ENCODE data around the gene MRPL44.

Gene MRPL44

DNA sequence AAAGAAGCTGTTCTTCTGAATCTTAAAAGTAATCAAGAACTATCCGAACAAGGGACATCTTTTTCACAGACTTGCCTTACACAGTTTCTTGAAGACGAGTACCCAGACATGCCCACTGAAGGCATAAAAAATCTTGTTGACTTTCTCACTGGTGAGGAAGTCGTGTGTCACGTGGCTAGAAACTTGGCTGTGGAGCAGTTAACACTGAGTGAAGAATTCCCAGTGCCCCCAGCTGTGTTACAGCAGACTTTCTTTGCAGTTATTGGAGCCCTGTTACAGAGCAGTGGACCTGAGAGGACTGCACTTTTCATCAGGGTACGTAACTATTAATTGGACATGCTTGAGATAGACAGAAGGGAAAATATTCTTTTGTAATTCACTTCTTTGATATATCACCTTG, 2.4 kb downstream of the MRPL44 start:
- Histone ChIP-seq H3K27ac (no peak overlapping the region), H3K4me3 (no peak overlapping the region)

- no peak overlapping the region for H3K27ac ChIP-seq
- no peak overlapping the region for H3K4me3 ChIP-seq
Observed at GRCh38 chr2:223967981-223968380, 10.7 kb downstream of the MRPL44 start.

GRCh38 chr2:223969315-223969714, 12.1 kb downstream of the MRPL44 start:
- no peak overlapping the region for H3K27ac ChIP-seq

DNA sequence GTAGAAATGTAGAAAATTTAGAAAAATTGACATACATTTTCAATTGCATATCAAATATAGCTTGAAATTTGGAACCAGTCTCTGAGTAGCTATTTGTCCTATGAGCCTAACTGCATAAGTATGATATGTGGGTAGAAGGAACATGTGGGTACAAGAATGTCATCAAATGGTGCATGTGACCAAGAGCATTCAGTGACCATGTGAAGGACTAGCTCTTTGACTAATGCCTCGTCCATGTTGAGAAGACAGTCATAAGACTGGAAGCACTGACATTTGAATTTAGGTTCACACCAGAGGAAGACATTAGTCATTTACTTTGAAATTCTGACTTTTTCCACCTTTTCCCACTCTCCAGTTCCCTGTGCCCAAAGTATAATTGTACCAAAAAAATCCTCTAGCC, 12.6 kb downstream of the MRPL44 start:
- no peak overlapping the region for H3K27ac ChIP-seq
- H3K4me3 ChIP-seq = no peak overlapping the region

More at GRCh38 chr2:223969315-223969714, 12.1 kb downstream of the MRPL44 start:
- no peak overlapping the region for H3K4me3 ChIP-seq

GRCh38 chr2:223970343-223971128, 13.3 kb downstream of the MRPL44 start:
- H3K27ac ChIP-seq = no peak overlapping the region
- H3K4me3 ChIP-seq = no peak overlapping the region

- no peak overlapping the region for H3K27ac ChIP-seq
Observed at GRCh38 chr2:223971731-223972130, 14.5 kb downstream of the MRPL44 start.

DNA sequence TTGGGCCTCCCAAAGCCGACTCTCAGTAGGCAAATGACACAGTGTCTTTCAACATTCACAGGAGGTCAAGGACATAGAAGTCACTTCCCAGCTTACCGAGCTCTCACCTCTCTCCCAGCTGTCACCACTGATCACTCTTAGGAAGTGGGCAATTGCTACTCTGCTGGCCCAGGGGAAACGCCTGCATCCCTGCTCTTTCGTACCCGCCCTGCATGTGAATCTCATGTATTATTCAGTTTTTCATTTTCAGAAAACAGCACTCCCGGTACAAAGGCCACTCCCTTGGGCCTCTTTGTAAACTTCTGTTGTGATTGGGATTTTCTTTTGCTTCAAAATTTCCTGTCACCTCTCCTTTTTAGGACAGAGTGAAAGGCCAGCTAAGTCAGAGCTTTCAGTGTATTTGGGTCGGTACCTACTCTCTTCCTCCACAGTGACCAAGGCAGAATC, 15.4 kb downstream of the MRPL44 start:
- H3K27ac ChIP-seq = no peak overlapping the region

More at GRCh38 chr2:223971731-223972130, 14.5 kb downstream of the MRPL44 start:
- H3K4me3 ChIP-seq = no peak overlapping the region

DNA sequence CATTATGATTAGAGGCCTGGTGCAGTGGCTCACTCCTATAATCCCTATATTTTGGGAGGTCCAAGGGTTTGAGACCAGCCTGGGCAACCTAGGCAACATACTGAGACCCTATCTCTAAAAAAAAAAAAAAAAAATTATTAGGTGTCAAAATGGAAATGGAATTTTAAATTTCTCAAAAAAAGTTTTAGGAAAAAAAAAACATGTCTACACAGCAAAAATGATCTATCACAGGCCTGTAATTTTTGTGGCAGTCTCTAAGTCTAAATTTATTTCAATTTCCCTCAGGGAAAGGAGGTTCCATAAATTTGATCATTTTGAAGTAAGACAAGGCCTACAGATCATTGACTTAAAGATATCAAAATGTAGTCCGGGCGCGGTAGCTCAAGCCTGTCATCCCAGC, 16.3 kb downstream of the MRPL44 start:
- no peak overlapping the region for H3K4me3 ChIP-seq

More for the DNA sequence above, 15.4 kb downstream of the MRPL44 start:
- H3K4me3 ChIP-seq = no peak overlapping the region

DNA sequence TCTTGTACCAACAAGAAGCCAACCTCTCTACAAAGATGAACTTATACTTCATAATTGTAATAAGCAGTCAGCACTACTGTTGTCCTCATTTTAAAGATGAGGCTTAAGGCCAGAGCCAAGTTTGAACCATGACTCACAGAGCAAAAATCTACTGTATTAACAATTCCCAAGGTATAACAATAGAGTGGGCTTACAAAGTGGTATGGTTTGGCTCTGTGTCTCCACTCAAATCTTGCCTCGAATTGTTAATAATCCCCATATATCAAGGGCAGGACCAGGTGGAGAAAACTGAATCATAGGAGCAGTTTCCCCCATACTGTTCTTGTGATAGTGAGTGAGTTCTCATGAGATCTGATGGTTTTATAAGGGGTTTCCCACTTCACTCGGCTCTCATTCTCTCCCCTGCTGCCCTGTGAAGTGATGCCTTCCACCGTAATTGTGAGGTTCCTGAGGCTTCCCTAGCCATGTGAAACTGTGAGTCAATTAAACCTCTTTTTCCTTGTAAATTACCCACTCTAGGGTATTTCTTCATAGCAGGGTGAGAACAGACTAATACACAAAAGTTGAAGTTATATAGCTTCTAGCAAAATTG, 19.5 kb downstream of the MRPL44 start:
- H3K27ac ChIP-seq = no peak overlapping the region
- H3K4me3 ChIP-seq = no peak overlapping the region

More for the DNA sequence above, 16.3 kb downstream of the MRPL44 start:
- no peak overlapping the region for H3K27ac ChIP-seq

DNA sequence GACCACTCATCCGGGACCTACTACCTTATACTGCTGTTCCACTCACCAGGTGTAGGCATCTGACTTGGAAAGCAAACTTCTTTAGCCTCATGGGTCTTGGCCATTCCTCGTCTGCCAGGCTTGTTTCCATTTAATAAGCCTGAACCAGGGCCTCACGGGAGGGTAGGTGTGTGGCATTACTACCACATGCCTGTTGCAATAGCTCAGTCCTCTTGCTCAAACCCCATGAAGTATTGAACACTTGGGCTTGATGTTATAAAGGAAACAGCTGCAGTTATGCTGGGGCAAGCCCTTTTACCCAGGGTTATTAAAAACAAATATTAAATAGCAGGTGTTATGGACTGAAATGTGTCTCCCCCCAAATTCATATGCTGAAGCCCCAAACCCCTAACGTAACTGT, 21.2 kb downstream of the MRPL44 start:
- H3K4me3 ChIP-seq = no peak overlapping the region
- no peak overlapping the region for H3K27ac ChIP-seq

GRCh38 chr2:223979730-223980396, 22.6 kb downstream of the MRPL44 start:
- Histone ChIP-seq H3K27ac (no peak overlapping the region), H3K4me3 (no peak overlapping the region)

- Histone ChIP-seq H3K4me3 (no peak overlapping the region), H3K27ac (no peak overlapping the region)
Observed at GRCh38 chr2:223980397-223980735, 23.1 kb downstream of the MRPL44 start.

DNA sequence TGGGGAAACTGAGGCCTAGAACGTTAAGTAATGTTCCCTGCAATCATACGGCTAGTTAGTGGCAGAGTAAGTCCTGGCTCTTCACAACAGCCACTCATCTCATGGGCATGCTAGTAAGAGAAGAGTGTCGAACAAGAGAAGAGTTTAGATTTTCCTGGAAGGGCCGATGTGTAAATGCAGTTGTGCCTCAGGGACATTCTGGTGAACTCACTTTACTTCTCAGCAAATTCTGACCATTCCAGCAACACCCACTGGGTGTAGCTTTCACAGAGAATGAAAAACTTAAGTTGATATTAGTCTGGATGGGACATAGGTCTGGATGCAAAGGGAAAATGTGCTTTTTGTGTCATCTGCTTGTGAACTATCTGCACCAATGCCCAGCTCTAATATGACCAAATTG, 23.5 kb downstream of the MRPL44 start:
- H3K27ac ChIP-seq = no peak overlapping the region
- H3K4me3 ChIP-seq = no peak overlapping the region

DNA sequence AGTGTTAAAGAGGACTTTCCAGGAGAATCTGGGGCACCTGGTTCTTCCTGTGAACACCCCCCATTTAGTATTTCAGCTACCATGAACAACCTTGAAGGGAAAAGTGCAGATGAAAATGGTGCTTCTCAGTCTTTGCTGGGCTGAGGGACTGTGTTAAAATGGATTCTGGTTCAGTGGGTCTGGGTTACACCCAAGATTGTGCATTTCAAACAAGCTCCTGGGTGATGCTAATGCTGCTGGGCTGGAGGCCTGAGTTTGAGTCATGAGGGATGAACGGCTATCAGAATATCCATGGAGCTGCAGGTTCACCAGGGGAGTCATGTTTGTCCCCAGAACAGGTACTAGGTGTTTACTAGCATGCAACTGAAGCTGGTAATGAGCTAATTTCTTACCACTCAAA, 24.0 kb downstream of the MRPL44 start:
- H3K4me3 ChIP-seq = no peak overlapping the region

DNA sequence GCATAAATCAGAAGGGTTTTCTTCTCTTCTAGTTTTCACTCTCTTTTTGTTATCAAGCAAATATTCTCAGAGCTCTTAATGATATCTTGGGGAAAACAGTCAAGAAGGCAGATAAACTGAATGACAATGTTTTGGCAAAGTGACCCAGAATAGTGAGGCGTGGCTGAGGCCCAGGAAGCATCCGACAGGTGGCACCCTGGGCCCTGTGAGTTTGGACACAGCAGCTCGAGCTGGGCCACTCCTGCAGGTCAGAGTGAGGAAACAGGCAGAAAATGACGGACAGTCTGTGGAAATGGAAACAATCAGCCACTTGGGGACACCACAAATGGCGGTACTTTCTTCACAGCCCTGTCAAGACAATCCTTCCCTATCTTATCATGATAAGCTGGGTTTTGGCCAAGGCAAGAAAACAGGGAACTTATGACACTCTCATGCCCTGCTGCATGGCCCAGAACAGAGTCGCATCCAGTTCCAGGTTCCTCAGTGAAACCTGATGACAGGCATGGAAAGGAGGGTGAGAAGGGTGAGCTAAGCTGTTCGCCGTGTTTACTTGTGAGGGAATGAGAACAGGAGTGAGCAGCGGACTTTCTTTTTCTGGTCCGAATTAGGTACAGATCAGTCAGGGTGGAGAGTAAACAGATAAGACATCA, 32.1 kb downstream of the MRPL44 start:
- Histone ChIP-seq H3K4me3 (no peak overlapping the region), H3K27ac (no peak overlapping the region)

More for the DNA sequence above, 24.0 kb downstream of the MRPL44 start:
- no peak overlapping the region for H3K27ac ChIP-seq

GRCh38 chr2:223989856-223990232, 32.6 kb downstream of the MRPL44 start:
- Histone ChIP-seq H3K27ac (no peak overlapping the region), H3K4me3 (no peak overlapping the region)

DNA sequence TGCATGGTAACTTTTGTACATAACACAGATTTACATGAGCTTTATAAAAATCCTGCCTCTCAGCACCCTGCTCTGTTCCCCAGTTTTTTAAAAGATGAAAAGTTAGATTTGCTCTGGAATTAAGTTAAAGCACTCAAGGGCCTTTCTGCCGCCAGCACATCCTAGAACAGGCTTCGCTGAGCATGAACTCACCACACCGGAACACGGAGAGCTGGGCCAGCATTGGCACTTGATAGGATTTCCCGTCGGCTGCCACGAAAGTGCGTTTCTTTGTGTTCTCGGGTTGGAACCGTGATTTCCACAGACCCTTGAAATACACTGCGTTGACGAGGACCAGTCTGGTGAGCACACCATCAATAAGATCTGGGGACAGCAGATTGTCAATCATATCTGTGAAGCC, 34.3 kb downstream of the MRPL44 start:
- H3K27ac ChIP-seq = no peak overlapping the region
- H3K4me3 ChIP-seq = no peak overlapping the region

DNA sequence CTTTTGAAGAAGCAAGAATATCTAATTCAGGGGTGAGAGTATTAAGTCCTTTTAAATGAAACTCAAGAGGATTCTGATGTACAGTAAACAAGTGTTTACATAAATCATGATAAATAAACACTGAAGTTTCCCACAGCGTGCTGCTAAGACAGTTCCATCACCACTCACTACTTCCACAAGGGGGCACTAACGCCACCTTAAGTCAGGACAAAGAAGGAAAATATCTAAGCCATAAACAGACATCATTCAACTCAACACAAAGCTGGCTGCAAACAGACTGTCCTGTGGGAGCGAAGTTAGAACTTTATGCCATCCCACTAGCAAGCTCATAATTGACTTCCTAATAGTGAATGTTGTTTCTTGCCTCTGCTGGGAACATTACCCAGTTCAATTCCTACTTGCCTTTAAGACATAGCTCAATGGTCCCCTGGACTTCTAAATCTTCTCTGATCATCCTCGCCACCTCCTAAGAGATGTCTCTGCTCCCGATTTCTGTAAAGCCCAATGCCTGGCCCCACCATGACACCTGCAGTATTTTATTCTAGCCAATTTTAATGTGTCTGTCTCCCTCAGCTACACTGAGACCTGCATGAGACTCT, 36.5 kb downstream of the MRPL44 start:
- Histone ChIP-seq H3K4me3 (no peak overlapping the region), H3K27ac (no peak overlapping the region)

GRCh38 chr2:223994562-223995162, 37.4 kb downstream of the MRPL44 start:
- Histone ChIP-seq H3K27ac (no peak overlapping the region), H3K4me3 (no peak overlapping the region)

- H3K27ac ChIP-seq = no peak overlapping the region
- H3K4me3 ChIP-seq = no peak overlapping the region
Observed at GRCh38 chr2:223995569-223995968, 38.3 kb downstream of the MRPL44 start.

All from skin epidermis (tissue), 12 donors.